ENCODE measurements around the gene SPARCL1.
"Not testable (repeated sequence)": the region's sequence is repeated elsewhere in the genome, so short reads cannot be mapped to it uniquely, and the experiment has no call there.

The SPARCL1 gene

DNA sequence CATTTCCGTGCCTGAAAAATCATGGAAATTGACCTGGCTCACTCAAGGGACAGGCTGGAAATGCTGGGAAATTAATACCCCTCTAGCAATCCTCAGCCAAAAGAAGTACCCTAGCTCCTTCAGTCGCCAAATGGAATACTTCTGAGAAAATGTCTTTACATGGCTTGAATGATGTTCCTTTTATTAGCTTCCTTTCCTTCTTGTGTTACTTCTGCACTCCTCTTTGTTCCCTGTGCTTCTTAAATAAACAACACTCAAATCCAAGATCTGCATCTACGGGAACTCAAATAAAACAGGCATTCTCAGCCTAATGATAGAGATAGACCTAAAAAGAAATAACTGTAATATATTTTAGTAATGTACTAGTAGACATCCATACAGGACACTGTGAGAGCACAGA lies 36.1 kb downstream of the SPARCL1 start:
- Histone ChIP-seq H3K27me3 (ENCODE audit: control insufficient read depth, low read length) (no peaks in the 10 kb centered on the region), H3K36me3 (ENCODE audit: control insufficient read depth, low read length) (no peaks in the 10 kb centered on the region), H3K9me2 (replicated peaks; ENCODE audit: control insufficient read depth, low read length) (no peaks in the 10 kb centered on the region), H4K20me1 (ENCODE audit: control insufficient read depth, insufficient read depth, low read depth, low read length) (no peaks in the 10 kb centered on the region), H3F3A (ENCODE audit: control insufficient read depth, insufficient read depth) (no peaks in the 10 kb centered on the region), H3K4me1 (ENCODE audit: control insufficient read depth, low read length) (no peaks in the 10 kb centered on the region), H3K79me2 (ENCODE audit: control insufficient read depth, low read length) (no peaks in the 10 kb centered on the region), H3K4me3 (ENCODE audit: low read length) (no peak overlapping the region), H3K4me2 (ENCODE audit: low read length) (no peak overlapping the region), H3K9me3 (ENCODE audit: control insufficient read depth, insufficient read depth, low read length) (no peaks in the 10 kb centered on the region), H3K27ac (ENCODE audit: low read depth, low read length) (no peak overlapping the region)
- TF ChIP-seq, protein P1, sequence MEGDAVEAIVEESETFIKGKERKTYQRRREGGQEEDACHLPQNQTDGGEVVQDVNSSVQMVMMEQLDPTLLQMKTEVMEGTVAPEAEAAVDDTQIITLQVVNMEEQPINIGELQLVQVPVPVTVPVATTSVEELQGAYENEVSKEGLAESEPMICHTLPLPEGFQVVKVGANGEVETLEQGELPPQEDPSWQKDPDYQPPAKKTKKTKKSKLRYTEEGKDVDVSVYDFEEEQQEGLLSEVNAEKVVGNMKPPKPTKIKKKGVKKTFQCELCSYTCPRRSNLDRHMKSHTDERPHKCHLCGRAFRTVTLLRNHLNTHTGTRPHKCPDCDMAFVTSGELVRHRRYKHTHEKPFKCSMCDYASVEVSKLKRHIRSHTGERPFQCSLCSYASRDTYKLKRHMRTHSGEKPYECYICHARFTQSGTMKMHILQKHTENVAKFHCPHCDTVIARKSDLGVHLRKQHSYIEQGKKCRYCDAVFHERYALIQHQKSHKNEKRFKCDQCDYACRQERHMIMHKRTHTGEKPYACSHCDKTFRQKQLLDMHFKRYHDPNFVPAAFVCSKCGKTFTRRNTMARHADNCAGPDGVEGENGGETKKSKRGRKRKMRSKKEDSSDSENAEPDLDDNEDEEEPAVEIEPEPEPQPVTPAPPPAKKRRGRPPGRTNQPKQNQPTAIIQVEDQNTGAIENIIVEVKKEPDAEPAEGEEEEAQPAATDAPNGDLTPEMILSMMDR (IDR thresholded peaks at IDR 0.05; ENCODE audit: low read depth, low read length, poor library complexity, severe bottlenecking), result no peak

DNA sequence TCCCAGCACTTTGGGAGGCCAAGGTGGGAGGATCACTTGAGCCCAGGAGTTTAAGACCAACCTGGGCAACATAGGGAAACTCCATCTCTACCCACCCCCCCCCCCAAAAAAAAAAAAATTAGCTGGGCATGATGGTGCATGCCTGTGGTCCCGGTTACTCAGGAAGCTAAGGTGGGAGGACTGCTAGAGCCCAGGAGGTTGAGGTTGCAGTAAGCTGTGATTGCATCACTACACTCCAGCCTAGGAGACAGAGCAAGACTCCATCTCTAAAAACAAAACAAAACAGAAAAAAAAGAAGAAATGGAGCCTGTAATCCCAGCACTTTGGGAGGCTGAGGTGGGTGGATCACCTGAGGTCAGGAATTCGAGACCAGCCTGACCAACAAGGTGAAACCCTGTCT lies 37.3 kb downstream of the SPARCL1 start:
- H4K20me1 ChIP-seq (ENCODE audit: control insufficient read depth, insufficient read depth, low read depth, low read length); H3F3A ChIP-seq (ENCODE audit: control insufficient read depth, insufficient read depth); H3K4me3 ChIP-seq (ENCODE audit: low read length); H3K79me2 ChIP-seq (ENCODE audit: control insufficient read depth, low read length); H3K9me3 ChIP-seq (ENCODE audit: control insufficient read depth, insufficient read depth, low read length); H3K4me2 ChIP-seq (ENCODE audit: low read length); H3K4me1 ChIP-seq (ENCODE audit: control insufficient read depth, low read length); H3K9me2 ChIP-seq (replicated peaks; ENCODE audit: control insufficient read depth, low read length); H3K27ac ChIP-seq (ENCODE audit: low read depth, low read length); H3K36me3 ChIP-seq (ENCODE audit: control insufficient read depth, low read length); H3K27me3 ChIP-seq (ENCODE audit: control insufficient read depth, low read length): not testable (repeated sequence)

DNA sequence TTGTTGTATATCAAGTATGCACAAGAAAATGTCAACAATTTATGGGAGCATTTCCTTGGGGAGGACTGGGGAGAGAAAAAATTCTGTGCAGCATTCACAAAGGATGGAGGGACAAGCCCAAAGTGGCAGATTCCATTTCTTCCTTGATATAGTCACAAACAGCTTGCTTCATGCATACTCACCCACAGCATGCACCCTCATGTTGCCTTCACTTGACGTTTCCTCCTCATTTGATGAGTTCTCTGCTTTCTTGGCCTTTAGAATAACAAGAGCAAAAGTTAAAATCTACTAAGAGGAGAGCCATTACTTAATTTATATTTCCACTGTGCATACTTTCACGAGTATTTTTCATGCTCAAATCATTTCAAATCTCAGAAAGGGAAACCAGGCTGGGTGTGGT lies 37.7 kb downstream of the SPARCL1 start:
- H3K9me2 ChIP-seq (replicated peaks; ENCODE audit: control insufficient read depth, low read length), result no peaks in the 10 kb centered on the region
- no peaks in the 10 kb centered on the region for H4K20me1 ChIP-seq (ENCODE audit: control insufficient read depth, insufficient read depth, low read depth, low read length)
- H3K36me3 ChIP-seq (ENCODE audit: control insufficient read depth, low read length), result no peaks in the 10 kb centered on the region
- H3K9me3 ChIP-seq (ENCODE audit: control insufficient read depth, insufficient read depth, low read length), result no peaks in the 10 kb centered on the region
- TF ChIP-seq, protein P1 (IDR thresholded peaks at IDR 0.05; ENCODE audit: low read depth, low read length, poor library complexity, severe bottlenecking), result no peak
- no peak for TF ChIP-seq EZH2phosphoT487 (IDR thresholded peaks at IDR 0.05; ENCODE audit: borderline replicate concordance, low read length)
- no peaks in the 10 kb centered on the region for H3K27me3 ChIP-seq (ENCODE audit: control insufficient read depth, low read length)
- no peak overlapping the region for H3K4me3 ChIP-seq (ENCODE audit: low read length)
- H3K4me1 ChIP-seq (ENCODE audit: control insufficient read depth, low read length), result no peaks in the 10 kb centered on the region
- no peak overlapping the region for H3K4me2 ChIP-seq (ENCODE audit: low read length)
- H3K79me2 ChIP-seq (ENCODE audit: control insufficient read depth, low read length), result no peaks in the 10 kb centered on the region
- H3F3A ChIP-seq (ENCODE audit: control insufficient read depth, insufficient read depth), result no peaks in the 10 kb centered on the region
- no peak overlapping the region for H3K27ac ChIP-seq (ENCODE audit: low read depth, low read length)

DNA sequence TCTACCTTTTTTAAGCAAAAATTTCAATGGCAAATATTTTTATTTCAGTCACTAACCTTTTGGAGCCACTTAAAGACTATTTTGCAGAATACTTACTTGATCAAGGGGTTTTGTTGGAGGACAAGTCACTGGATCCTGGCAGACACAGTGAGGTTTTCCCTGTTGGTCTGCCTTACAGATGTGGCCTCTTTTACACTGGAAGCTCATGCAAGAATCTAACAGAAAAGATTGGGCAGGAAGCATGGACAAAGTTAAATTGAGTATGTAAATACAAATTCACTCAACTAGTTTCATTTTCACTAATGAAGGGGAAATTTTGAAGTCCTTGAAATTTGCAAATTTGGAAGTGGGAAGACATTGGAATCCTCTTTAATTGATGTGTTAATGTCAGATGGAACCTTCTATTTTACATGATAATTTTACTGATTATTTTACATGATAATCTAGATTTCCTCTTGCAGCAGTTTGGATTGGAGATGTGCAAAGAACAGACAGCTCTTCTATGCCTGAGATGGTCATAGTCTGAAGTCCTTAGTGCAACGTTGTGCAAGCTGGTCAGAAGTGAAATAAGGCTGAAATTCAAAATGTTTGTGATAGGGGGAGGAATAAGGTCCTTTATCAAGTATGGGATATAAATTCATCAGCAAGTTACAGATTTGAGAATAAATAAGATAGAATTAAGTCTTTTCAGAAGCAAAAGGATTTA lies 38.4 kb downstream of the SPARCL1 start:
- TF ChIP-seq, protein P1 (IDR thresholded peaks at IDR 0.05; ENCODE audit: low read depth, low read length, poor library complexity, severe bottlenecking), result no peak
- TF ChIP-seq EZH2phosphoT487 (IDR thresholded peaks at IDR 0.05; ENCODE audit: borderline replicate concordance, low read length), result no peak
- Histone ChIP-seq H3K27ac (ENCODE audit: low read depth, low read length) (no peak overlapping the region), H3K4me2 (ENCODE audit: low read length) (no peak overlapping the region)

More for the DNA sequence above, 38.4 kb downstream of the SPARCL1 start:
- H3K9me2 ChIP-seq (replicated peaks; ENCODE audit: control insufficient read depth, low read length), result no peaks in the 10 kb centered on the region
- no peak overlapping the region for H3K4me3 ChIP-seq (ENCODE audit: low read length)
- H3K79me2 ChIP-seq (ENCODE audit: control insufficient read depth, low read length), result no peaks in the 10 kb centered on the region
- no peaks in the 10 kb centered on the region for H3F3A ChIP-seq (ENCODE audit: control insufficient read depth, insufficient read depth)
- no peaks in the 10 kb centered on the region for H3K4me1 ChIP-seq (ENCODE audit: control insufficient read depth, low read length)
- no peaks in the 10 kb centered on the region for H4K20me1 ChIP-seq (ENCODE audit: control insufficient read depth, insufficient read depth, low read depth, low read length)
- no peaks in the 10 kb centered on the region for H3K36me3 ChIP-seq (ENCODE audit: control insufficient read depth, low read length)
- H3K9me3 ChIP-seq (ENCODE audit: control insufficient read depth, insufficient read depth, low read length), result no peaks in the 10 kb centered on the region
- no peaks in the 10 kb centered on the region for H3K27me3 ChIP-seq (ENCODE audit: control insufficient read depth, low read length)

Data from DOHH2 (cell line).